Measurements from ENCODE around the gene NSG2.

DNA sequence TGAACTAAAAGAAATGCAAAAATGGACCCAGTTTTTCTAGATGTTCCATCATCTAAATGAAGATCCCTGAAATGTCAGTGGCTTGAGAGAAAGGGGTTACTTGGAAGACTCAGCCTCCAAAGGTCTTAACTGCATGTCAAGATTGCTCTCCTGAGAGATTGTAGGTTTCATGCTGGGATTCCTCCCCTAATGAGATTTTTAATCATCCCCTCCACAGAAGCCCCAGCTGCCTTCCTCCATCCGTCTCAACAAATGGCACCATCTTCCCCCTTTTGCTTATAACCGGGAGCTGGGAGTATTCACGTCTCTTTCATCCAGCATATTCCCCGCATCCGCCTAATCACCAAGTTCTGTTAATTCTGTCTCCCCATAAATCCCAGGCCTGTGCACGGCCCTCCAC lies 104.5 kb downstream of the NSG2 start:
- no peak for TF ChIP-seq CTCF (IDR thresholded peaks at IDR 0.05)
- no peak for TF ChIP-seq POLR2A (IDR thresholded peaks at IDR 0.05)
